Thoracic aorta (tissue), 2 donors: Measurements from ENCODE around the gene FIBCD1. TPM values are rescaled to one million over a fixed set of nuclear protein-coding genes. Genes with fewer than 3 reads are reported as not detected.

Experiments used
- ATAC-seq: fragments of 150-250 bp; one replicate; pipeline ENCODE4 v1.8.0; 2017; ENCODE audit warnings: low read depth; ENCODE audit not compliant: insufficient number of reproducible peaks, low FRiP score
- DNase-seq: peaks from one replicate; pipeline ENCODE4 v3.0.0-alpha.2; 2020; ENCODE audit warnings: low spot score
- H3K27ac ChIP-seq, 2 donors: fragments of 200-600 bp; sonication (generic); 1 replicate in 1 of 2; 2 replicates in 1 of 2; pipeline ENCODE4 v1.5.1; 2016; ENCODE audit warnings: mild to moderate bottlenecking in 2 of 2, moderate library complexity in 2 of 2
- H3K27me3 ChIP-seq: fragments of 200-600 bp; sonication (generic); replicated peaks from 2 replicates; pipeline ENCODE4 v1.6.0; 2016; ENCODE audit warnings: mild to moderate bottlenecking; ENCODE audit not compliant: insufficient read depth
- H3K36me3 ChIP-seq: fragments of 200-600 bp; sonication (generic); one replicate; pipeline ENCODE4 v1.5.1; 2016
- H3K4me1 ChIP-seq, 2 donors: fragments of 200-600 bp; sonication (generic); 1 replicate in 1 of 2; 2 replicates in 1 of 2; pipeline versions ENCODE4 v1.5.1 to v1.6.0; 2016; ENCODE audit warnings: low read depth in 2 of 2, mild to moderate bottlenecking in 1 of 2; ENCODE audit not compliant: control insufficient read depth in 1 of 2
- H3K4me3 ChIP-seq: fragments of 200-600 bp; sonication (generic); 2 replicates; pipeline ENCODE4 v1.5.1; 2016; ENCODE audit warnings: mild to moderate bottlenecking
- H3K9me3 ChIP-seq: fragments of 200-600 bp; sonication (generic); 2 replicates; pipeline ENCODE4 v1.5.1; 2016
- CTCF ChIP-seq: fragments of 200-600 bp; sonication (generic); IDR thresholded peaks from one replicate; pipeline ENCODE4 v1.5.1; 2019; ENCODE audit warnings: antibody characterized with exemption
- total RNA-seq, 2 donors: library from RNA; depleted of rRNA; stranded (reverse); fragments of >200 nt; gene quantifications; one replicate each; pipeline versions ENCODE4 v1.1.0 to v1.2.3, GENCODE V29; 2016

The FIBCD1 gene
- total RNA-seq, 2 donors from 2014 or later = not detected

GRCh38 chr9:130927995-130928900, 10.8 kb downstream of the FIBCD1 start:
- DNase-seq (no peak), ATAC-seq (no peak)
- Histone ChIP-seq H3K36me3 (no peaks in the 10 kb centered on the region), H3K27ac (no peak overlapping the region), H3K9me3 (no peaks in the 10 kb centered on the region), H3K4me3 (no peak overlapping the region), H3K4me1 (no peaks in the 10 kb centered on the region), H3K27me3 (no peaks in the 10 kb centered on the region)
- TF ChIP-seq CTCF = no peak

GRCh38 chr9:130927338-130927737, 11.7 kb downstream of the FIBCD1 start:
- no peaks in the 10 kb centered on the region for H3K27me3 ChIP-seq
- H3K9me3 ChIP-seq = no peaks in the 10 kb centered on the region
- no peaks in the 10 kb centered on the region for H3K36me3 ChIP-seq
- no peaks in the 10 kb centered on the region for H3K4me1 ChIP-seq
- H3K4me3 ChIP-seq = no peak overlapping the region
- no peak overlapping the region for H3K27ac ChIP-seq
- DNase-seq (no peak), ATAC-seq (no peak)
- no peak for TF ChIP-seq CTCF

DNA sequence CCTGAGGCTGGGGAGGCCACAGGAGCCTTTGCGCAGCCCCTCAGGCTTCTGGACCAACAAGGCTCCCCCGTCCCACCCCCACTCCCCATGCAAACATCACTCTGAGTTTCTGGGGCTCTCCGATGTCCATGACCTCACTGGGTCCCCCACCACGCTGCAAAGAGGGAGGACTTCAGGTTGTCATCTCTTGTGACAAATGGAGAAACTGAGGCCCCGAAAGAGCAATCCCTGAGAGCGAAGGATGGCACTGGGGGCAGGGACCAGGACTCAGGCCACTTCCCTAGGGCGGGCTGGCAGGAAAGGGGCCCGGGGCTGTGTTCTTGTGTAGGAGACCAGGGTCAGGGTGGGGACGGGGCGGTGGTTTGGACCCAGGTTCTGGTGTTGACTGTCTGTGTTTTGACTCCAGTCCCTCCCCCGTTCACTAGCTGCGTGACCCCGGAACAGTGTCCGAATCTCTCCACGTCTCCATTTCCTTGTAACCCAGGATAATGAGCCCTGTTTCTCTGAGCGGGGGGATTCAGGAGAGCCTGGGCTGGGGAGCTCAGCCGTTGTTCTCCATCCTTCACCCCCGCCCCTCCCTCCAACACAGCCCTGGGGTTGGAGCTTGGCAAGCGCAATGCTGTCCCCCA, 13.9 kb downstream of the FIBCD1 start:
- TF ChIP-seq CTCF = no peak
- no peaks in the 10 kb centered on the region for H3K27me3 ChIP-seq
- H3K4me3 ChIP-seq = no peak overlapping the region
- H3K27ac ChIP-seq = no peak overlapping the region
- H3K36me3 ChIP-seq = no peaks in the 10 kb centered on the region
- H3K4me1 ChIP-seq = no peaks in the 10 kb centered on the region
- DNase-seq (no peak), ATAC-seq (no peak)
- H3K9me3 ChIP-seq = no peaks in the 10 kb centered on the region

DNA sequence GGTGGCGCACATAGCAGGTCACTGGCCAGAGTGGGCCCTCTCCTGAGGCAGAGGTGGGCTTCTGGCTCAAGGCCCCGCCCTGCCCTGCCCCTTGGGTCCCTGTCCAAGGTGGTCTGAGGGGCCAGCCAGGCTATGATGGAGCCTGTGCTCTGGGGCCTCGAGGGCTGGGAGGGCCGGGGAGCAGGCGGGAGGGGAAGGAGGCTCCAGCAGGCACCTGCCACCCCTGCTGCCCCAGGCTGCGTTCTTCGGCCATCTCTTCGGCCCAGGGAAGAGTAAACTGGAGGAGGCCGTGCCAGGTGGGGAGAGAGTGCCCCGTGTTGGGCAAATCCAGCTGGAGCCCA, 14.6 kb downstream of the FIBCD1 start:
- TF ChIP-seq CTCF = no peak
- Histone ChIP-seq H3K27ac (no peak overlapping the region), H3K4me3 (no peak overlapping the region), H3K4me1 (no peaks in the 10 kb centered on the region), H3K9me3 (no peaks in the 10 kb centered on the region), H3K36me3 (no peaks in the 10 kb centered on the region), H3K27me3 (no peaks in the 10 kb centered on the region)
- DNase-seq (no peak), ATAC-seq (no peak)

GRCh38 chr9:130923611-130924447, 15.2 kb downstream of the FIBCD1 start:
- peaks cover 0 to 2% of the 10 kb centered on the region in 2 donors for H3K4me1 ChIP-seq
- DNase-seq = no peak
- no peaks in the 10 kb centered on the region for H3K36me3 ChIP-seq
- ATAC-seq = no peak
- no peak overlapping the region for H3K4me3 ChIP-seq
- no peaks in the 10 kb centered on the region for H3K27me3 ChIP-seq
- no peak for TF ChIP-seq CTCF
- no peak overlapping the region for H3K27ac ChIP-seq
- H3K9me3 ChIP-seq = no peaks in the 10 kb centered on the region
